Sigmoid colon (tissue), 4 donors: Measurements from ENCODE around the gene TENT5C.

ENCODE experiments used
- POLR2A ChIP-seq, 2 donors: fragments of 450-650 bp; IDR thresholded peaks; one replicate each; pipeline ENCODE4 v1.6.1; 2016; ENCODE audit warnings: antibody characterized with exemption in 2 of 2, mild to moderate bottlenecking in 2 of 2, moderate library complexity in 2 of 2
- POLR2AphosphoS5 ChIP-seq, 4 donors: sonication (generic); formaldehyde crosslinking; IDR thresholded peaks; one replicate each; pipeline ENCODE4 v1.6.1; 2017; ENCODE audit warnings: antibody characterized with exemption in 4 of 4
- TF ChIP-seq, protein P1 (sequence below), 4 experiments: fragments of 450-650 bp in 3 of 4; fragments of 200-600 bp in 1 of 4; IDR thresholded peaks; one replicate each; pipeline ENCODE4 v1.5.1; 2016 to 2019; ENCODE audit warnings: antibody characterized with exemption in 4 of 4, mild to moderate bottlenecking in 3 of 4, moderate library complexity in 2 of 4

DNA sequence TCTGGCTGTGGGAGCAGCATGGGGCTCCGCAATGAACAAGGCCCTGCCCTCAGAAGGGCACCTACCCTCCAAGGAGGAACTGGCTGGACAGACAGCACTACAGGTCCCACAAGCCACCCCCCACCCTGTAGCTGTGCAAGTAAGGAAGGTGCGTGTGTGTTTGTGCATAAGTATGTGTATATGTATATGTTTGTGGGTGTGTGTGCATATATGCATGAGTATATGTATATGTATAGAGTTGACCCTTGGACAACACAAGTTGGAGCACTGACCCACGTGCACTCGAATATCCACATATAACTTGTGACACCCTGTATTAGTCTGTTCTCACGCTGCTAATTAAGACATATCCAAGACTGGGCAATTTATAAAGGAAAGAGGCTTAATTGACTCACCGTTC lies 22.6 kb upstream of the TENT5C start:
- TF ChIP-seq, protein P1, sequence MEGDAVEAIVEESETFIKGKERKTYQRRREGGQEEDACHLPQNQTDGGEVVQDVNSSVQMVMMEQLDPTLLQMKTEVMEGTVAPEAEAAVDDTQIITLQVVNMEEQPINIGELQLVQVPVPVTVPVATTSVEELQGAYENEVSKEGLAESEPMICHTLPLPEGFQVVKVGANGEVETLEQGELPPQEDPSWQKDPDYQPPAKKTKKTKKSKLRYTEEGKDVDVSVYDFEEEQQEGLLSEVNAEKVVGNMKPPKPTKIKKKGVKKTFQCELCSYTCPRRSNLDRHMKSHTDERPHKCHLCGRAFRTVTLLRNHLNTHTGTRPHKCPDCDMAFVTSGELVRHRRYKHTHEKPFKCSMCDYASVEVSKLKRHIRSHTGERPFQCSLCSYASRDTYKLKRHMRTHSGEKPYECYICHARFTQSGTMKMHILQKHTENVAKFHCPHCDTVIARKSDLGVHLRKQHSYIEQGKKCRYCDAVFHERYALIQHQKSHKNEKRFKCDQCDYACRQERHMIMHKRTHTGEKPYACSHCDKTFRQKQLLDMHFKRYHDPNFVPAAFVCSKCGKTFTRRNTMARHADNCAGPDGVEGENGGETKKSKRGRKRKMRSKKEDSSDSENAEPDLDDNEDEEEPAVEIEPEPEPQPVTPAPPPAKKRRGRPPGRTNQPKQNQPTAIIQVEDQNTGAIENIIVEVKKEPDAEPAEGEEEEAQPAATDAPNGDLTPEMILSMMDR (IDR thresholded peaks at IDR 0.05) = no peak
- TF ChIP-seq POLR2AphosphoS5 (IDR thresholded peaks at IDR 0.05) (no peak), POLR2A (IDR thresholded peaks at IDR 0.05) (no peak)
